Body of pancreas (tissue), 4 donors: ENCODE data around the gene TBC1D8B.

Experiments
- POLR2A ChIP-seq, 3 donors: fragments of 450-650 bp; IDR thresholded peaks; one replicate each; pipeline ENCODE4 v1.6.1; 2016; ENCODE audit warnings: antibody characterized with exemption in 3 of 3, mild to moderate bottlenecking in 2 of 3
- TF ChIP-seq, protein P1 (sequence below), 7 experiments: fragments of 450-650 bp in 4 of 7; fragments of 200-600 bp in 3 of 7; sonication (generic) in 3 of 7; IDR thresholded peaks; one replicate each; pipeline ENCODE4 v1.5.1; 2016 to 2019; ENCODE audit warnings: antibody characterized with exemption in 7 of 7

DNA sequence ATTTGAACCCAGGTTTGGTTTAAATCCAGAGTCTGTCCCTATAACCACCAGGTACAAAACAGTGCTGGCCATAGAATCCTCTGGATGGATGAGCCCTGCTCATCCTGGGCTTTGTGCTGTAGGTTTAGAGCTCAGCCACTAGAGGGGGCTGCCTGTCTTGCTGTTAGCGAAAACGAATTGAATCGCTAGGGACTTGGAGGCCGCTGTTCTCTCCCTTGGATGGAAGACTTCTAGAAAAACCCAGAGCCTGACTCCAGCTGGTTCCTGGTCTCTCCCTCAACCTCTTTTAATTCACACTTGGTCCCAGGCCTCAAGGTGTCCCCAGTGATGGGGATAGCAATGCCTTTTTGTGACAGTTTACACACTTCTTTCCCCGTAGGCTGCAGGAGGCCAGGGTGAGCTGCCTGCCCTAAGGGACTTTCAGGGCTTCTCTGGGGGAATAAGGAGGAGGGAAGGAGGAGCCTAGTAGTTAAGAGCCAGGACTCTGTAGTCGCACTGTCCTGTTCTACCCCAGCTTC is 92.0 kb downstream of the TBC1D8B start:
- TF ChIP-seq, protein P1, sequence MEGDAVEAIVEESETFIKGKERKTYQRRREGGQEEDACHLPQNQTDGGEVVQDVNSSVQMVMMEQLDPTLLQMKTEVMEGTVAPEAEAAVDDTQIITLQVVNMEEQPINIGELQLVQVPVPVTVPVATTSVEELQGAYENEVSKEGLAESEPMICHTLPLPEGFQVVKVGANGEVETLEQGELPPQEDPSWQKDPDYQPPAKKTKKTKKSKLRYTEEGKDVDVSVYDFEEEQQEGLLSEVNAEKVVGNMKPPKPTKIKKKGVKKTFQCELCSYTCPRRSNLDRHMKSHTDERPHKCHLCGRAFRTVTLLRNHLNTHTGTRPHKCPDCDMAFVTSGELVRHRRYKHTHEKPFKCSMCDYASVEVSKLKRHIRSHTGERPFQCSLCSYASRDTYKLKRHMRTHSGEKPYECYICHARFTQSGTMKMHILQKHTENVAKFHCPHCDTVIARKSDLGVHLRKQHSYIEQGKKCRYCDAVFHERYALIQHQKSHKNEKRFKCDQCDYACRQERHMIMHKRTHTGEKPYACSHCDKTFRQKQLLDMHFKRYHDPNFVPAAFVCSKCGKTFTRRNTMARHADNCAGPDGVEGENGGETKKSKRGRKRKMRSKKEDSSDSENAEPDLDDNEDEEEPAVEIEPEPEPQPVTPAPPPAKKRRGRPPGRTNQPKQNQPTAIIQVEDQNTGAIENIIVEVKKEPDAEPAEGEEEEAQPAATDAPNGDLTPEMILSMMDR (IDR thresholded peaks at IDR 0.05), result peak; percentile 49 to 76 (median 60)
- TF ChIP-seq POLR2A (IDR thresholded peaks at IDR 0.05), result no peak
